Type B pancreatic cell (in vitro differentiated cells): ENCODE data around the gene MYO19. TPM values are rescaled to one million over a fixed set of nuclear protein-coding genes. Genes with fewer than 3 reads are reported as not detected.
"Not testable (repeated sequence)": the region's sequence is repeated elsewhere in the genome, so short reads cannot be mapped to it uniquely, and the experiment has no call there.

Source experiments
- DNase-seq: peaks from one replicate; pipeline ENCODE4 v3.0.0; 2021; ENCODE audit warnings: mixed read lengths; ENCODE audit not compliant: unreplicated experiment; ENCODE audit errors: extremely low spot score
- H3K27ac Mint-ChIP-seq: 2 replicates; pipeline ENCODE4 v1.8.0; 2021; ENCODE audit warnings: mild to moderate bottlenecking, mixed read lengths
- H3K27me3 Mint-ChIP-seq: 2 replicates; pipeline ENCODE4 v1.8.0; 2021; ENCODE audit warnings: mixed read lengths
- H3K36me3 Mint-ChIP-seq: 2 replicates; pipeline ENCODE4 v1.8.0; 2021; ENCODE audit warnings: mixed read lengths
- H3K4me1 Mint-ChIP-seq: one replicate; pipeline ENCODE4 v1.8.0; 2021; ENCODE audit warnings: mixed read lengths; ENCODE audit not compliant: unreplicated experiment
- H3K4me3 Mint-ChIP-seq: 2 replicates; pipeline ENCODE4 v1.8.0; 2021; ENCODE audit warnings: mild to moderate bottlenecking, mixed read lengths
- H3K9me3 Mint-ChIP-seq: 2 replicates; pipeline ENCODE4 v1.8.0; 2021; ENCODE audit warnings: mixed read lengths
- CTCF ChIP-seq: fragments of 200-600 bp; sonication (generic); conservative IDR thresholded peaks from 2 replicates; pipeline ENCODE4 v1.5.0; 2021; ENCODE audit warnings: antibody characterized with exemption, mild to moderate bottlenecking
- total RNA-seq: library from RNA; stranded (reverse); gene quantifications from 2 replicates; pipeline ENCODE4 v1.2.1, GENCODE V29; 2021; ENCODE audit warnings: low replicate concordance

MYO19 gene
- total RNA-seq, 1 donor from 2014 or later, result 94.7 TPM

- Mint-ChIP-seq H3K27ac (peak within 1 kb of the TSS; percentile 96), H3K9me3 (no peaks in the 10 kb centered on the region), H3K4me1 (peaks cover 24% of the 10 kb centered on the region)
Observed at GRCh38 chr17:36486204-36487194, 48.2 kb downstream of the MYO19 start, which contains the start of gene ZNHIT3. TSS of gene ZNHIT3 (plus strand) at chr17:36486681. CDS start at chr17:36486700, 19 bp downstream.

DNA sequence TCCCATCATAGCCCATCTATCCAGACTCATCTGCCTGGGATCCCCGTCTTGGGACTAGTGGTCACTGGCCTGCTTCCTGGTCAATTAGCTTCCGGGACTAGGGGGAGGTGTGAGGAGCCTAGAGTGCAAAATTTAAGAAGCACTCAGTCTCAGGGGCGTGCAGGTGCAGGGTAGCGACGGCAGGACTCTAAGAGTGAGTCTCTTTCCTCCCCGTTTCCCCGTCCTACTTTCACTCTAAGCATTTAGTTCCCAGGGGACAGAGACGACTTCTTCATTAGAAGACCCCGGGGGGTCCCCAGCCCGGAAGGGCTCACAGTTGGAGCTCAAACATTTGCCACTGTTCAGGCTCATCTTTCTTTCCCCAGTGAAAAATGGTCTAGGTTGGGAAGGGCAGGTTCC, 48.9 kb downstream of the MYO19 start:
- TF ChIP-seq CTCF, result no peak
- H3K4me3 Mint-ChIP-seq, result peak overlapping the region; percentile 100
- H3K27me3 Mint-ChIP-seq, result peaks cover 20% of the 10 kb centered on the region
- H3K27ac Mint-ChIP-seq, result peak overlapping the region; percentile 96
- no peaks in the 10 kb centered on the region for H3K9me3 Mint-ChIP-seq
- DNase-seq, result no peak
- H3K36me3 Mint-ChIP-seq, result peaks cover 18% of the 10 kb centered on the region
- peaks cover 24% of the 10 kb centered on the region for H3K4me1 Mint-ChIP-seq

More at GRCh38 chr17:36486204-36487194, 48.2 kb downstream of the MYO19 start, which contains the start of gene ZNHIT3:
- Mint-ChIP-seq H3K27me3 (peaks cover 14% of the 10 kb centered on the region), H3K4me3 (peak within 1 kb of the TSS; percentile 100), H3K36me3 (peaks cover 21% of the 10 kb centered on the region)
- TF ChIP-seq CTCF, result no peak
- peak; percentile 88 for DNase-seq

- H3K4me3 Mint-ChIP-seq, result peak overlapping the region; percentile 100
- peaks cover 14% of the 10 kb centered on the region for H3K36me3 Mint-ChIP-seq
- no peak for TF ChIP-seq CTCF
- H3K27ac Mint-ChIP-seq, result no peak overlapping the region
- H3K9me3 Mint-ChIP-seq, result no peaks in the 10 kb centered on the region
- peaks cover 24% of the 10 kb centered on the region for H3K4me1 Mint-ChIP-seq
- H3K27me3 Mint-ChIP-seq, result peaks cover 24% of the 10 kb centered on the region
- no peak for DNase-seq
Observed at GRCh38 chr17:36485027-36485426, 49.6 kb downstream of the MYO19 start.

DNA sequence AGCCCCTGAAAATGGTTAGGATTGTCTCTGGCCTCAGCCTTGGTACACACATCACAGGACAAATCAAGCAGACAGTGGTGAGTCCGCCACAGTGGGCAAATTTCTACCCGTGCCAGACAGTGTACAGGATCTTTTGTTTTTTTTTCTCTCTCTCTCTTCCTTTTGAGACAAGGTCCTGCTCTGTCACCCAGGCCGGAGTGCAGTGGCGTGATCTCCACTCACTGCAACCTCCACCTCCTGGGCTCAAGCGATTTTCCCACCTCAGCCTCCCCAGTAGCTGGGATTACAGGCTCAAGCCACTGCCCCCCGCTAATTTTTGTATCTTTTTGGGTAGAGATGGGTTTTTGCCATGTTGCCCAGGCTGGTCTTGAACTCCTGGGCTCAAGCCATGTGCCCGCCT, 50.6 kb downstream of the MYO19 start:
- Mint-ChIP-seq H3K27me3 (peaks cover 32% of the 10 kb centered on the region), H3K4me3 (peak overlapping the region; percentile 47), H3K4me1 (peaks cover 24% of the 10 kb centered on the region)
- H3K36me3 Mint-ChIP-seq, H3K9me3 Mint-ChIP-seq, DNase-seq, H3K27ac Mint-ChIP-seq: not testable (repeated sequence)

- Mint-ChIP-seq H3K4me3 (peak overlapping the region; percentile 66), H3K36me3 (peaks cover 4% of the 10 kb centered on the region), H3K27me3 (peaks cover 41% of the 10 kb centered on the region), H3K9me3 (no peaks in the 10 kb centered on the region), H3K4me1 (peaks cover 20% of the 10 kb centered on the region), H3K27ac (no peak overlapping the region)
- TF ChIP-seq CTCF, result peak; percentile 98
- DNase-seq, result peak; percentile 93
Observed at GRCh38 chr17:36482611-36483504, 51.8 kb downstream of the MYO19 start.
